ENCODE data around the gene TMEM225B. TPM values are rescaled to one million over a fixed set of nuclear protein-coding genes. Genes with fewer than 3 reads are reported as not detected.

TMEM225B gene
- total and polyA plus RNA-seq, 2 donors from 2014 or later: 1.6 to 2.6 TPM

DNA sequence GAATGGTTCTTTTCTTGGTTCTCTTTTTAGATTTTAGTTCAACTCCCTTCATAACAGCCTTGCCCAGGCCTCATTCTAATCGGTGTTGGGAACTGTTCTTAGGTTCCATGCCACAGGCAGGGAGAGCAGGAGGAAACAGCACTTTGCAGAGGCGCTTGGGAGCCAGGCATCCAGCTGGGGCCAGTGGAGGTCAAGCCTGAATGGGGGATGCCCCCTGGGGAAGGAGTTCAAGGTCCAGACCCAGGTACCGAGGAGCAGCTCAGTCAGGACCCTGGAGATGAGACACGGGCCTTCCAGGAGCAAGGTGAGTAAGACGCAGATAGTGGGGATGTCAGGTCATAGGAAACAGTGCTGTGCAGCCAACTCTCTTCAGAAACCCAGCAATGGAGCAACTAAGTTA, 23.2 kb downstream of the TMEM225B start:
- no peak overlapping the region for H3K9ac ChIP-seq (ENCODE audit: low read length in 3 of 3)
- H3K36me3 ChIP-seq (ENCODE audit: control insufficient read depth in 2 of 3, insufficient read depth in 3 of 3, low read length in 3 of 3): peaks cover 4 to 71% (median 52%) of the 10 kb centered on the region in 3 donors
- no peaks in the 10 kb centered on the region for H3K9me3 ChIP-seq (ENCODE audit: control insufficient read depth in 2 of 3, insufficient read depth in 1 of 3, low read length in 3 of 3)
- no peaks in the 10 kb centered on the region for H3K27me3 ChIP-seq (ENCODE audit: control insufficient read depth, insufficient read depth, low read length)
- intact Hi-C loops (cut with DNase I): no loop called here
- H3K27ac ChIP-seq (ENCODE audit: low read depth in 2 of 2, low read length in 2 of 2): no peak overlapping the region
- DNase-seq (no peak), FAIRE-seq (no peak)
- no peak overlapping the region for H3K4me3 ChIP-seq (ENCODE audit: low read length in 3 of 3)
- H3K4me1 ChIP-seq (ENCODE audit: control insufficient read depth in 2 of 3, insufficient read depth in 2 of 3, low read depth in 1 of 3, low read length in 3 of 3): peaks cover 0 to 7% (median 7%) of the 10 kb centered on the region in 3 donors
- TF ChIP-seq, protein P1, sequence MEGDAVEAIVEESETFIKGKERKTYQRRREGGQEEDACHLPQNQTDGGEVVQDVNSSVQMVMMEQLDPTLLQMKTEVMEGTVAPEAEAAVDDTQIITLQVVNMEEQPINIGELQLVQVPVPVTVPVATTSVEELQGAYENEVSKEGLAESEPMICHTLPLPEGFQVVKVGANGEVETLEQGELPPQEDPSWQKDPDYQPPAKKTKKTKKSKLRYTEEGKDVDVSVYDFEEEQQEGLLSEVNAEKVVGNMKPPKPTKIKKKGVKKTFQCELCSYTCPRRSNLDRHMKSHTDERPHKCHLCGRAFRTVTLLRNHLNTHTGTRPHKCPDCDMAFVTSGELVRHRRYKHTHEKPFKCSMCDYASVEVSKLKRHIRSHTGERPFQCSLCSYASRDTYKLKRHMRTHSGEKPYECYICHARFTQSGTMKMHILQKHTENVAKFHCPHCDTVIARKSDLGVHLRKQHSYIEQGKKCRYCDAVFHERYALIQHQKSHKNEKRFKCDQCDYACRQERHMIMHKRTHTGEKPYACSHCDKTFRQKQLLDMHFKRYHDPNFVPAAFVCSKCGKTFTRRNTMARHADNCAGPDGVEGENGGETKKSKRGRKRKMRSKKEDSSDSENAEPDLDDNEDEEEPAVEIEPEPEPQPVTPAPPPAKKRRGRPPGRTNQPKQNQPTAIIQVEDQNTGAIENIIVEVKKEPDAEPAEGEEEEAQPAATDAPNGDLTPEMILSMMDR (IDR thresholded peaks at IDR 0.05; ENCODE audit: borderline replicate concordance, extremely low read depth, insufficient read depth): no peak

DNA sequence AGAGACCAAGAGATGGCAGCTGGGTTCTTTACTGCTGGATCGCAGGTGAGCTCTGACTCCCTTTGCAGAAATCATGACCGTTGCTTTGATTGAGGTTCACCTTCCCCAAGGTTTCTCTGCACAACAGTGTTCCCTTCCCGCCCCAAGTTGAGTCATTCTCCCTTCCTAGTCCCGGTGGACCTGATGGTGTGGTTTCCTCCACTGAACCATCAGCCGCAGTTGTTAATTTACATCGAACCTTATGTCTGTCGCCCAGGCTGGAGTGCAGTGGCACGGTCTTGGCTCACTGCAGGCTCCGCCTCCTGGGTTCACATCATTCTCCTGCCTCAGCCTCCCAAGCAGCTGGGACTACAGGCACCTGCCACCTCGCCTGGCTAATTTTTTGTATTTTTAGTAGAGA, 24.5 kb downstream of the TMEM225B start:
- Histone ChIP-seq H3K9ac (ENCODE audit: low read length in 3 of 3) (no peak overlapping the region), H3K4me3 (ENCODE audit: low read length in 3 of 3) (no peak overlapping the region), H3K4me1 (ENCODE audit: control insufficient read depth in 2 of 3, insufficient read depth in 2 of 3, low read depth in 1 of 3, low read length in 3 of 3) (peaks cover 0 to 5% (median 3%) of the 10 kb centered on the region in 3 donors), H3K9me3 (ENCODE audit: control insufficient read depth in 2 of 3, insufficient read depth in 1 of 3, low read length in 3 of 3) (no peaks in the 10 kb centered on the region), H3K27ac (ENCODE audit: low read depth in 2 of 2, low read length in 2 of 2) (no peak overlapping the region), H3K27me3 (ENCODE audit: control insufficient read depth, insufficient read depth, low read length) (no peaks in the 10 kb centered on the region), H3K36me3 (ENCODE audit: control insufficient read depth in 2 of 3, insufficient read depth in 3 of 3, low read length in 3 of 3) (peaks cover 7 to 82% (median 60%) of the 10 kb centered on the region in 3 donors)
- TF ChIP-seq, protein P1 (IDR thresholded peaks at IDR 0.05; ENCODE audit: borderline replicate concordance, extremely low read depth, insufficient read depth): no peak
- FAIRE-seq: no peak
- intact Hi-C loops (cut with DNase I): no loop called here
- no peak for DNase-seq

DNA sequence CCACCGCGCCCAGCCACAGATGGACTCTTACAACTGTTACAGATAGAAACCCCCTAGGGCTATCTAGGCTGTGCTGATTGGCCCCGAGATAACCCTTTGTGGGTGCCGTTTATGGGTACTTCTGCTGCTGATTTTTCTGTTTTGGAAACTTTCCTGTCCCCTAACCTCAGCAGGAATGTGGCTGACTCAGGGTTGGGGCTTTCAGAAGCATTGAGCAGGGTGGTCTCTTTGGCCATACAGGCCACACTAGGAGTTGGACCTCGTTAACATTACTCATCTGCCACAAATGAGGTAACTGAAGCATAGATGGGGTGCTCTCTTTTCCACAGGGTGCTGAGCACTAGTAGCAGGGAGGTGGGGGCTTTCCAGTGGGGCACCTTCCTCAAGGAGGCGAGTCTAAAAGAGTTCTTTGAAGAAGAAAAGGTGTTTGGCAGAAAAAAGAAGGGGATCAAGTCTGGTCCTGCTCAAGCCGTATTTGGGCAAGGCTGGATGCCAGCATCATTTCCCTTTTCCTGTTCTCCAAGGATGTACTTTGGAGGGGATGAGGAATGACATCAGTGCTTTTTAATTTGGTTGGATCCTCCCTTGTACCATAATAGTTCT, 25.1 kb downstream of the TMEM225B start:
- Histone ChIP-seq H3K4me1 (ENCODE audit: control insufficient read depth in 2 of 3, insufficient read depth in 2 of 3, low read depth in 1 of 3, low read length in 3 of 3) (no peaks in the 10 kb centered on the region), H3K27ac (ENCODE audit: low read depth in 2 of 2, low read length in 2 of 2) (no peak overlapping the region), H3K9me3 (ENCODE audit: control insufficient read depth in 2 of 3, insufficient read depth in 1 of 3, low read length in 3 of 3) (no peaks in the 10 kb centered on the region), H3K4me3 (ENCODE audit: low read length in 3 of 3) (no peak overlapping the region), H3K27me3 (ENCODE audit: control insufficient read depth, insufficient read depth, low read length) (no peaks in the 10 kb centered on the region), H3K36me3 (ENCODE audit: control insufficient read depth in 2 of 3, insufficient read depth in 3 of 3, low read length in 3 of 3) (peaks cover 7 to 83% (median 60%) of the 10 kb centered on the region in 3 donors), H3K9ac (ENCODE audit: low read length in 3 of 3) (no peak overlapping the region)
- TF ChIP-seq, protein P1 (IDR thresholded peaks at IDR 0.05; ENCODE audit: borderline replicate concordance, extremely low read depth, insufficient read depth): no peak
- DNase-seq (no peak), FAIRE-seq (no peak)
- intact Hi-C loops (cut with DNase I): no loop called here

Measured in kidney (tissue), 14 donors.